Prostate gland (tissue), 2 donors: ENCODE measurements around the gene HOXD8.

Experiments used
- POLR2A ChIP-seq: fragments of 450-650 bp; IDR thresholded peaks from one replicate; pipeline ENCODE4 v1.6.1; 2016; ENCODE audit warnings: antibody characterized with exemption, mild to moderate bottlenecking
- TF ChIP-seq, protein P1 (sequence below), 4 experiments: fragments of 200-600 bp in 2 of 4; fragments of 450-650 bp in 2 of 4; sonication (generic) in 2 of 4; IDR thresholded peaks; 1 replicate in 3 of 4; 2 replicates in 1 of 4; pipeline ENCODE4 v1.5.1; 2016 to 2019; ENCODE audit warnings: antibody characterized with exemption in 4 of 4, mild to moderate bottlenecking in 2 of 4, moderate library complexity in 2 of 4

DNA sequence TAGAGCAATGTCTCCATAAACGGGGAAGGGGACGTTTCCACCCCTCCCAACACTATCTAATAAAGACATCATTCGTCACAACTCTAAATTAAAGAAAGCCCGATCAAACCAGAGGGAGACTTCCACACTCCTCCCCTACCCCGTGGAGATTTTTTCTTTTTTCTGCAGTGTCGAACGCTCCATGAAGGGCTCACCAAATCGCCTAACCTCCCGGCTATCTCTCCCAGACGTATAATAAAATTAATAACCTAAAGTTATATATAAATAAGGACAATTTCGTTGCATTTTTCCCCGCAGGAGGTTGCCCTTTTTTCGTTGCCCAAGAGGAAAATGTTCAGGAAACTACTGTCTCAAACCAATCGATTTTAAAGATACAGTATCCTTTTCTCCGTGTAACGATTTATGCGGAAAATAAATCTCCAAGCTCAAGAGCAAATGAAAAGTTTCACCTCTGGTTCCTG lies 48.1 kb upstream of the HOXD8 start:
- TF ChIP-seq, protein P1, sequence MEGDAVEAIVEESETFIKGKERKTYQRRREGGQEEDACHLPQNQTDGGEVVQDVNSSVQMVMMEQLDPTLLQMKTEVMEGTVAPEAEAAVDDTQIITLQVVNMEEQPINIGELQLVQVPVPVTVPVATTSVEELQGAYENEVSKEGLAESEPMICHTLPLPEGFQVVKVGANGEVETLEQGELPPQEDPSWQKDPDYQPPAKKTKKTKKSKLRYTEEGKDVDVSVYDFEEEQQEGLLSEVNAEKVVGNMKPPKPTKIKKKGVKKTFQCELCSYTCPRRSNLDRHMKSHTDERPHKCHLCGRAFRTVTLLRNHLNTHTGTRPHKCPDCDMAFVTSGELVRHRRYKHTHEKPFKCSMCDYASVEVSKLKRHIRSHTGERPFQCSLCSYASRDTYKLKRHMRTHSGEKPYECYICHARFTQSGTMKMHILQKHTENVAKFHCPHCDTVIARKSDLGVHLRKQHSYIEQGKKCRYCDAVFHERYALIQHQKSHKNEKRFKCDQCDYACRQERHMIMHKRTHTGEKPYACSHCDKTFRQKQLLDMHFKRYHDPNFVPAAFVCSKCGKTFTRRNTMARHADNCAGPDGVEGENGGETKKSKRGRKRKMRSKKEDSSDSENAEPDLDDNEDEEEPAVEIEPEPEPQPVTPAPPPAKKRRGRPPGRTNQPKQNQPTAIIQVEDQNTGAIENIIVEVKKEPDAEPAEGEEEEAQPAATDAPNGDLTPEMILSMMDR (IDR thresholded peaks at IDR 0.05) = no peak
- TF ChIP-seq POLR2A = no peak
